ENCODE measurements around the gene NPC1. TPM values are rescaled to one million over a fixed set of nuclear protein-coding genes. Genes with fewer than 3 reads are reported as not detected.

The NPC1 gene
- total and polyA plus RNA-seq, 9 donors: 21.8 to 100 (median 29.8) TPM

GRCh38 chr18:23568281-23569138 is 17.8 kb downstream of the NPC1 start:
- Histone ChIP-seq H3K9me3 (no peaks in the 10 kb centered on the region), H3K4me3 (no peak overlapping the region), H3K27me3 (no peaks in the 10 kb centered on the region), H3K4me1 (ENCODE audit: insufficient read depth) (no peaks in the 10 kb centered on the region), H3K27ac (no peak overlapping the region), H3K36me3 (no peaks in the 10 kb centered on the region)
- 52 to 66% (median 53%) methylated on average over 7 of the region's 7 CpGs for WGBS, 3 donors
- DNase-seq: no peak
- TF ChIP-seq, protein P1, sequence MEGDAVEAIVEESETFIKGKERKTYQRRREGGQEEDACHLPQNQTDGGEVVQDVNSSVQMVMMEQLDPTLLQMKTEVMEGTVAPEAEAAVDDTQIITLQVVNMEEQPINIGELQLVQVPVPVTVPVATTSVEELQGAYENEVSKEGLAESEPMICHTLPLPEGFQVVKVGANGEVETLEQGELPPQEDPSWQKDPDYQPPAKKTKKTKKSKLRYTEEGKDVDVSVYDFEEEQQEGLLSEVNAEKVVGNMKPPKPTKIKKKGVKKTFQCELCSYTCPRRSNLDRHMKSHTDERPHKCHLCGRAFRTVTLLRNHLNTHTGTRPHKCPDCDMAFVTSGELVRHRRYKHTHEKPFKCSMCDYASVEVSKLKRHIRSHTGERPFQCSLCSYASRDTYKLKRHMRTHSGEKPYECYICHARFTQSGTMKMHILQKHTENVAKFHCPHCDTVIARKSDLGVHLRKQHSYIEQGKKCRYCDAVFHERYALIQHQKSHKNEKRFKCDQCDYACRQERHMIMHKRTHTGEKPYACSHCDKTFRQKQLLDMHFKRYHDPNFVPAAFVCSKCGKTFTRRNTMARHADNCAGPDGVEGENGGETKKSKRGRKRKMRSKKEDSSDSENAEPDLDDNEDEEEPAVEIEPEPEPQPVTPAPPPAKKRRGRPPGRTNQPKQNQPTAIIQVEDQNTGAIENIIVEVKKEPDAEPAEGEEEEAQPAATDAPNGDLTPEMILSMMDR (IDR thresholded peaks at IDR 0.05): no peak
- intact Hi-C loops (cut with DNase I): no loop called here

DNA sequence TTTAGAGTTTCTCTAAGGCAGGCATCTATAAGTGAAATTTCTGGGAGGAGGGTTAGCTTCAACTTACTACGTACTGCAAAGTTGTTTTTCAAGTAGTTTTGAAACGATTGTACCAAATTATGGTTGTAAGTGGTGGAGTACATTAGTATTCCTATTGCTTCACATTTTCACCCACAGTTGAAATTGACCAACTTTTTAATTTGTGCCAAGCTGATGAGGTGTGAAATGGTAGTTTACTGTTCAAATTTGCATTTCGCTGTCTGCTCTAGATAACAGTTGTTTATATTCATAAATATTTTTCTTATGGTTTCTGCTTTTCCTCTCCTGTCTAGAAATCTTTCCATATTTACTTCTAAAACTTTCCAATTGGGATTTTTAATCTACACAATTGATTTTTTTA is 18.6 kb downstream of the NPC1 start:
- no peak for DNase-seq
- Histone ChIP-seq H3K9me3 (no peaks in the 10 kb centered on the region), H3K36me3 (no peaks in the 10 kb centered on the region), H3K4me3 (no peak overlapping the region), H3K27ac (no peak overlapping the region), H3K27me3 (no peaks in the 10 kb centered on the region), H3K4me1 (ENCODE audit: insufficient read depth) (no peaks in the 10 kb centered on the region)
- 90 to 96% (median 92%) methylated on average over 3 of the region's 3 CpGs for WGBS, 3 donors
- intact Hi-C loops (cut with DNase I): no loop called here
- TF ChIP-seq, protein P1 (IDR thresholded peaks at IDR 0.05): no peak
- TF ChIP-seq POLR2A (IDR thresholded peaks at IDR 0.05): no peak
- no peak for TF ChIP-seq EP300 (IDR thresholded peaks at IDR 0.05)

DNA sequence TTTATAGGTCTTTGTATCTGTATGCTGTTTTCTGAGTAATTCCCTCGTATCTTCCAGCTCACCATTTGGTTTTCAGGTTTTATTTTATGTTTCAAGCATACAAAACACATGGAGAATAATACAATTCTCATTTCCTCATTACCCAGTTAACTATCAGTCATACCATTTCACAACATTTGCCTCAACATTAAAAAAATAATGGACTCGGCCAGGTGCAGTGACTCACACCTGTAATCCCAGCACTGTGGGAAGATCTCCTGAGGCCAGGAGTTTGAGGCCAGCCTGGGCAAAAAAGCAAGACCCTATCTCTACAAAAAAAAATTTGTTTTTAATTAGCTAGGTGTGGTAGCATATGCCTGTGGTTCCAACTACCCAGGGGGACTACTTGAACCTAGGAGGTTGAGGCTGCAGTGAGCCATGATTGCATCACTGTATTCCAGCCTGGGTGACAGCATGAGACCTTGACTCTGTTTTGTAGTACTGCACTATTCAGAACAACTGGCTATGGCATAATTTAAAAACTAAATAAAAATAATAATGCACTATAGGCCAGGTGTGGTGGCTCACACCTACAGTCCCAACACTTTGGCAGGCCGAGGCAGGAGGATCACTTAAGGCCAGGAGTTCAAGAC is 20.3 kb downstream of the NPC1 start:
- TF ChIP-seq, protein P1 (IDR thresholded peaks at IDR 0.05): no peak
- no peak for TF ChIP-seq EP300 (IDR thresholded peaks at IDR 0.05)
- WGBS, 3 donors: 73 to 94% (median 80%) methylated on average over 3 of the region's 3 CpGs
- Histone ChIP-seq H3K27me3 (no peaks in the 10 kb centered on the region), H3K4me3 (no peak overlapping the region), H3K27ac (no peak overlapping the region), H3K4me1 (ENCODE audit: insufficient read depth) (no peaks in the 10 kb centered on the region), H3K9me3 (no peaks in the 10 kb centered on the region), H3K36me3 (no peaks in the 10 kb centered on the region)
- intact Hi-C loops (cut with DNase I): no loop called here
- no peak for DNase-seq

GRCh38 chr18:23563377-23564043 is 22.8 kb downstream of the NPC1 start:
- no peak for DNase-seq
- Histone ChIP-seq H3K36me3 (no peaks in the 10 kb centered on the region), H3K27me3 (no peaks in the 10 kb centered on the region), H3K27ac (no peak overlapping the region), H3K4me3 (no peak overlapping the region), H3K9me3 (no peaks in the 10 kb centered on the region), H3K4me1 (ENCODE audit: insufficient read depth) (no peaks in the 10 kb centered on the region)
- TF ChIP-seq, protein P1 (IDR thresholded peaks at IDR 0.05): no peak
- TF ChIP-seq POLR2A (IDR thresholded peaks at IDR 0.05): no peak
- TF ChIP-seq EP300 (IDR thresholded peaks at IDR 0.05): no peak
- intact Hi-C loops (cut with DNase I): no loop called here
- 92 to 98% (median 94%) methylated on average over 2 of the region's 2 CpGs for WGBS, 3 donors

Measured in ovary (tissue), 9 donors.